WERI-Rb-1 (cell line): ENCODE data around the gene DEAF1.

Experiments
- DNase-seq: peaks from one replicate; pipeline ENCODE4 v3.0.0-alpha.2; 2020
- H3K27ac ChIP-seq: fragments of 250-450 bp; sonication (Bioruptor Pico); 2 replicates; pipeline ENCODE4 v1.5.1; 2020; ENCODE audit warnings: mild to moderate bottlenecking, moderate library complexity
- H3K27me3 ChIP-seq: fragments of 250-450 bp; sonication (Bioruptor Pico); 2 replicates; pipeline ENCODE4 v1.5.1; 2021; ENCODE audit warnings: mild to moderate bottlenecking, low read depth, moderate library complexity; ENCODE audit not compliant: insufficient read depth, severe bottlenecking
- H3K36me3 ChIP-seq: fragments of 250-450 bp; sonication (Bioruptor Pico); 2 replicates; pipeline ENCODE4 v1.5.1; 2020; ENCODE audit warnings: mild to moderate bottlenecking, moderate library complexity
- H3K4me3 ChIP-seq: 2 replicates; pipeline ENCODE4 v1.5.1; 2011; ENCODE audit warnings: low read depth, mild to moderate bottlenecking, control low read depth, low read length
- H3K9me3 ChIP-seq: fragments of 250-450 bp; sonication (Bioruptor Pico); 2 replicates; pipeline ENCODE4 v1.5.1; 2021; ENCODE audit warnings: mild to moderate bottlenecking, moderate library complexity; ENCODE audit not compliant: severe bottlenecking
- TF ChIP-seq, protein P1 (sequence below): IDR thresholded peaks from 2 replicates; pipeline ENCODE4 v1.5.1; 2011; ENCODE audit warnings: low read depth, mild to moderate bottlenecking, control low read depth, inconsistent platforms, low read length

The DEAF1 gene

DNA sequence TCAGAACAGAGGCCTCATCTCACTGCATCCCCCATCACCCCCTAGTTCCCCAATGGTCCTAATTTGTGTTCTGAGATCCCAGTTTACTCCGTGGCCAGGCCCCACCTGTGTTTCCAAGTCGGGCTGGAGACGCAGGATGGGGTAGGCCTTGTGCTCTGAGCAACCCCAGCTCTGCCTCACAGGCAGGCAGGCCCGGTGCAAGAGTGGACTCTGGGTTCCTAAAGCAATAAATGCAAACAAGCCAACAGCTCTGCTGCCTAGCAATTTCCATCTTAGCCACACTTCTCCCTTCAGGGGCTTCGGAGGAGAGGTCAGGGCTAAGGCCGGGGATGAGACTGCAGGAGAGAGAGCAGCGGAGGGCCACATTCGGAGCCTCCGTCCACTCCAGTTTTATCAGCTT is 8.5 kb upstream of the DEAF1 start:
- Histone ChIP-seq H3K27me3 (no peaks in the 10 kb centered on the region), H3K9me3 (no peaks in the 10 kb centered on the region), H3K36me3 (no peaks in the 10 kb centered on the region; the same call in 1 of the 2 replicates), H3K4me3 (no peak overlapping the region), H3K27ac (no peak overlapping the region)
- TF ChIP-seq, protein P1, sequence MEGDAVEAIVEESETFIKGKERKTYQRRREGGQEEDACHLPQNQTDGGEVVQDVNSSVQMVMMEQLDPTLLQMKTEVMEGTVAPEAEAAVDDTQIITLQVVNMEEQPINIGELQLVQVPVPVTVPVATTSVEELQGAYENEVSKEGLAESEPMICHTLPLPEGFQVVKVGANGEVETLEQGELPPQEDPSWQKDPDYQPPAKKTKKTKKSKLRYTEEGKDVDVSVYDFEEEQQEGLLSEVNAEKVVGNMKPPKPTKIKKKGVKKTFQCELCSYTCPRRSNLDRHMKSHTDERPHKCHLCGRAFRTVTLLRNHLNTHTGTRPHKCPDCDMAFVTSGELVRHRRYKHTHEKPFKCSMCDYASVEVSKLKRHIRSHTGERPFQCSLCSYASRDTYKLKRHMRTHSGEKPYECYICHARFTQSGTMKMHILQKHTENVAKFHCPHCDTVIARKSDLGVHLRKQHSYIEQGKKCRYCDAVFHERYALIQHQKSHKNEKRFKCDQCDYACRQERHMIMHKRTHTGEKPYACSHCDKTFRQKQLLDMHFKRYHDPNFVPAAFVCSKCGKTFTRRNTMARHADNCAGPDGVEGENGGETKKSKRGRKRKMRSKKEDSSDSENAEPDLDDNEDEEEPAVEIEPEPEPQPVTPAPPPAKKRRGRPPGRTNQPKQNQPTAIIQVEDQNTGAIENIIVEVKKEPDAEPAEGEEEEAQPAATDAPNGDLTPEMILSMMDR, result no peak
- no peak for DNase-seq

DNA sequence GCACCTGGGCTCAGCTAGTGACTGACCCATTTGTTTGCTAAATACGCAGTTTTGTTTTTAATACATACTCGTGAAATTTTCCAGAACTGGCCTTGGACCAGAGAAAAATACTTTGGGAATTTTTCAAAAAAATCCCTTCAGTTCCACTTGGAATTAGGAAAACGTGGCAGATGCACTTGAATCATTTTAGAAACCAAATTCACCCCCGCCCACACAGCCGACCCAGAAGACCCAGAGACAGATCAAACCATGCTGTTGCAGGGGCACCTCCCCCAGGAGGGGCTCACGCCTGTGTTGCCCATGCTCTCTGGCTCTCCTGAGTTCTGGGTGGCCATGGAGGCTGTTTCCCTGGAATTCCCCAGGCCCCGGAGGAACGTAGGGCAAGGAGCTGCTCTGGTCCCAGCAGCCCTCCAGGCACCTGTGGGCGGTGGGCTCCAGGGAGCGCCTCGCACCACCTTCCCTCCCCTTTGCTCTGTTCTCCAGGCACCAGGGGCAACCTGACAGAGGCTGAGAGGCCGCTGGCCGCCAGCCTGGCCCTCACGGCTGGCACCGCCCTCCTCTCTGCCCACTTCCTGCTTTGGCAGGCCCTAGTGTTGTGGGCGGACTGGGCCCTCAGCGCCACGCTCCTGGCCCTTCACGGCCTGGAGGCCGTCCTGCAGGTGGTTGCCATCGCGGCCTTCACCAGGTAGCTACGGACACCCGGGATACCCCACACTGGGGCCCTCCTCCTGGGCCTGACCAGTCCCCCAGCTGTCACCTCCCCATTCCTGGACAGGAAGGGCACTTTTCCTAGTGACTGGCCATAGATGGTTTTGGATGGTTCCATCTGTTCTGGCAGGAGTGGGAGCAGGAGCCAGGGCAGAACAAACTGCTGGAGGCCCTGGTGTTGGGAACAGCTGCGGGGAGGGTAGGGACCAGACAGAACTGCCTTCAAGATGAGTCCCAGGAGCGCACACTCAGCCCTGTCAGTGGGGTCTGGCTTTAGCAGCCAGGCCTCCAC is 7.7 kb upstream of the DEAF1 start:
- H3K27ac ChIP-seq, result no peak overlapping the region
- TF ChIP-seq, protein P1, result no peak
- H3K27me3 ChIP-seq, result no peaks in the 10 kb centered on the region
- no peak for DNase-seq
- H3K4me3 ChIP-seq, result no peak overlapping the region
- H3K36me3 ChIP-seq, result no peaks in the 10 kb centered on the region; the same call in 1 of the 2 replicates
- no peaks in the 10 kb centered on the region for H3K9me3 ChIP-seq

DNA sequence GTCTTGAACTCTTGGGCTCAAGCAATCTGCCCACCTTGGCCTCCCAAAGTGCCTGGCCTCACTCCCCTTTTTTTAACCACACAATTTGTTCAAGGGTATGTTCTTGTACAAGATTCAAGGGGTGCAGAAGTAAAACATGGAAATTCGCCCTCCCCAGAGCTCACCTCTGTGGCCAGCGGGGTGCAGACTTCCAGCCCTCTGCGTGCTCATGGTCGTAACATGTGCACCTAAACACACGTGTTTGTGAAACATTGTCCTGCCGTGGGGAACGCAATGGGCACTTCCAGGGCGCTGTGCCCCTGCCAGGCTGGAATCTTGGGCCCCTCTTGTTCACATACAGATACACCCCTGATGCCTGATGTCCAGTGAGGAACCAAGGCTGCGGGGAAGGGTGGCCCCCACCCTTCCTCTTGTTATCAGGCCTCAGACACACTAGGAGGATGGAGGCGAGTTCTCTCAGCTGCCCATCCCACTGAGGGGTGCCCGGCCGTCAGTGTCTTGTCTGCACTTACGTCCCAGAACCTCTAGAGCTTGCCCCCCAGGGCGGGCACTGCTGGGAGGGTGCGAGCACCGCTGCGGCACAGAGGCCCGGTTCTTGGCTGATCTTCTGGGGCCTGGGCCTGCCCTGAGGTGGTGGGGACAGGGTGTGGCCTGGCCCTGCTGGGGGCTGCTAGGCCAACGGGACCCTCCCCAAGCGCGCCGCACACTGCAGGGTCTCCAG is 6.9 kb upstream of the DEAF1 start:
- no peaks in the 10 kb centered on the region; the same call in 1 of the 2 replicates for H3K36me3 ChIP-seq
- DNase-seq, result no peak
- H3K27ac ChIP-seq, result no peak overlapping the region
- H3K4me3 ChIP-seq, result no peak overlapping the region
- H3K9me3 ChIP-seq, result no peaks in the 10 kb centered on the region
- H3K27me3 ChIP-seq, result no peaks in the 10 kb centered on the region
- TF ChIP-seq, protein P1, result no peak

DNA sequence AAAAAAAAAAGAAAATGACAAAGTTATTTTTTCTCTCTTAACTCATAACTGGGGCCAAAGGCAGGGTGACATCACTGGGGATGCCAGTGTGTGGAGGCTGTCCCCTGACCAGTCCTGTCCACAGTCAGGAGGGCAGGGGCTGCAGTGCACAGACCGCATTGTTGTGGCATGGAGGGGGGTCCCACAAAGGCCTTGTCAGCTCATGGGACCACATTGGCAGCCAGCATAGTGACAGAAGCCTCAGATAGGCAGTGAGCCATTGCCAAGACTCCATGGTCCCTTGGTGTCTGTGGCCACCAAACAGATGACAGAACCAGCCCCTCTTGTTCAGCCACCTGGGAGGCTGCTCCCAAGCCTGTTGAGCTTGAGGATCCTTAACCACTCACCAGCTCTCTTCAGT is 4.7 kb upstream of the DEAF1 start:
- H3K36me3 ChIP-seq, result peaks cover 3% of the 10 kb centered on the region; the same call in 1 of the 2 replicates
- H3K27ac ChIP-seq, result no peak overlapping the region
- H3K27me3 ChIP-seq, result no peaks in the 10 kb centered on the region
- no peaks in the 10 kb centered on the region for H3K9me3 ChIP-seq
- no peak for DNase-seq
- TF ChIP-seq, protein P1, result no peak
- no peak overlapping the region for H3K4me3 ChIP-seq

DNA sequence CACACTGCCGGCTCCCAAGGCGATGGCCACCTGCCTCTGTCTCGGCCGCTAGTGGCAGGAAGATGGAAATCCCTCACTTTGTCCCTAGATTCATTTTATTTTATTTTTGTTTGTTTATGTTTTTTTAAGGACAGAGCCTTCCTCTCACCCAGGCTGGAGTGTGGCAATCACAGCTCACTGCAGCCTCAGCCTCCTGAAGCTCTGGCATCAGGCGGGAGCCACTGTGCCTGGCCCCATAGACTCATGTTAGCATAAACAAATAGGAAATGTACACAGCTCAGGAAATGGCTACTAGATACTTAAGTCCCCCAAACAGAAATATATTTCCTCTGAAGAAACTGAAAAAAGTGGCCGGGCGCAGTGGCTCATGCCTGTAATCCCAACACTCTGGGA is 4.1 kb upstream of the DEAF1 start:
- peaks cover 3% of the 10 kb centered on the region; the same call in 1 of the 2 replicates for H3K36me3 ChIP-seq
- H3K4me3 ChIP-seq, result no peak overlapping the region
- DNase-seq, result no peak
- no peak overlapping the region for H3K27ac ChIP-seq
- H3K9me3 ChIP-seq, result no peaks in the 10 kb centered on the region
- TF ChIP-seq, protein P1, result no peak
- no peaks in the 10 kb centered on the region for H3K27me3 ChIP-seq
